HT-29 (cell line): ENCODE data around the gene TNNT2. TPM values are rescaled to one million over a fixed set of nuclear protein-coding genes. Genes with fewer than 3 reads are reported as not detected.

Experiments used
- DNase-seq: peaks from one replicate; pipeline ENCODE4 v3.0.0-alpha.2; 2015; ENCODE audit warnings: low spot score
- total RNA-seq: library from RNA; depleted of rRNA; stranded (reverse); fragments of >200 nt; shearing (Covaris generic); gene quantifications from 2 replicates; pipeline ENCODE4 v1.2.3, GENCODE V29; 2014

TNNT2 gene
- total RNA-seq, 1 experiment from 2014 or later = 0.46 TPM

DNA sequence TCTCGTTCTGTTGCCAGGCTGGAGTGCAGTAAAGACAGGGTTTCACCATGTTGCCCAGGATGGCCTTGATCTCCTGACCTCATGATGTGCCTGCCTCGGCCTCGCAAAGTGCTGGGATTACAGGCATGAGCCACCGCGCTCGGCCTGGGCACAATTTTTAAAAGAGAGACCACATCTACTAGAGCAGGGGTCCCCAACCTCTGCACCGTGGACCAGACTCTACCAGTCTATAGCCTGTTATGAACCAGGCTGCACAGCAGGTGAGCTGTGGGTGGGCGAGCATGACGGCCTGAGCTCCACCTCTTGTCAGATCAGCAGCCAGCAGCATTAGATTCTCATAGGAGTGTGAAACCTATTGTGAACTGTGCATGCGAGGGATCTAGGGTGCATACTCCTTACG lies 20.8 kb downstream of the TNNT2 start:
- no peak for DNase-seq

DNA sequence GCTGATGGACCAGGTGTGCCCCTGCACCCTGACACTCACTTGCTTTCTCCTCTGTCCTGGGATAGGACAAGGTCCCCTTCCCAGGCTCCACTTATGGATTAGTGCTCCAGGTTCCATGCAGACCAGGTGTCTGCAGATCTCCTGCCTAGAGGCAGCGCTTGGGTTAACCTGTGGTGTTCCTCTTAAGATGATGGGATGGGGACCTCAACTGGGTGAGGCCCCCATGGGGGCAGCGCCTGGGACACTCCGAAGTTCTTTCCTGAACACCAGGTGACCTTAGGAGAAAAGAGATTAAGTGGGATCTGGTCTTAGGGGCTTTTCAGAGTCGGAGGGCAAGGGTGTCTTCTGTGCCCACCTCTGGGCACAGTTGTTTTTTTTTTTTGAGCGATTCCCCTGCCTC lies 21.2 kb downstream of the TNNT2 start:
- DNase-seq = no peak

DNA sequence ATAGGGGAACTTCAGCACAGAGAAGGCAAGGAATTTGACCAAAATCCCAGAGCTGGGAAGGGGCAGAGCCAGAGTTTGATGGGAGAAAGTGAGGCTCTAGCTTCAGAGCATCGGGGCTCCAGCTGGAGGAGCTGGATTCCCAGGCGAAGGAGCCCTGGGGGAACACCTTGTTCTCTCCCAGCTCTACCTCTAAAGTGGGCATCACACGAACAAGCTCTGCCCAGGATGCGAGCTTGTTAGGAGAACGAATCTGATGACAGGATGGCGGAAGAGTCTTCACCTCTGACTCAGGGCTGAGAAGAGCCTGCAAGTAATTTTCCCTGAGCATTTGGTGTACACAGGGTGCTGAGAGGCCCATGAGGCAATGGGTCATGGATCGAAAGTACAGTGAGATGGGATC lies 22.0 kb downstream of the TNNT2 start:
- DNase-seq = no peak

DNA sequence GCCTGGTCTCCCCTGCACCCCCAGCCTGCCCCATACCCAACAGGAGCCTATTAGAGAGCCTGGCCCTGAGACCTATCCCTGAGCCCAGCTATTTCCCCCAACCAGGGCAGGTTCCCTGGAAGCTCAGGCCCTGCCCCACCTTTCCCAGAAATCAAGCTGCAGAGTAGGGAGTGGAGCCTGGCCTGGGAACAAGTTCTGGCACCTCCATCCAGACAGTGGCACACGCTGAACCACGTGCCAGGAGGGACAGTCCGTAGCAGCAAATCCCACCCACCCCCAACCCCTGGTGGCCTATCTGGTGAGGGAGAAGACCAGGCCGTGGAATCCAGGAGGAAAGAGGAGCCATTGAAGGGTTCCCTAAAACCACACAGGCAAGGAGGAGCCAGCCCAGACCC lies 22.6 kb downstream of the TNNT2 start:
- no peak for DNase-seq

DNA sequence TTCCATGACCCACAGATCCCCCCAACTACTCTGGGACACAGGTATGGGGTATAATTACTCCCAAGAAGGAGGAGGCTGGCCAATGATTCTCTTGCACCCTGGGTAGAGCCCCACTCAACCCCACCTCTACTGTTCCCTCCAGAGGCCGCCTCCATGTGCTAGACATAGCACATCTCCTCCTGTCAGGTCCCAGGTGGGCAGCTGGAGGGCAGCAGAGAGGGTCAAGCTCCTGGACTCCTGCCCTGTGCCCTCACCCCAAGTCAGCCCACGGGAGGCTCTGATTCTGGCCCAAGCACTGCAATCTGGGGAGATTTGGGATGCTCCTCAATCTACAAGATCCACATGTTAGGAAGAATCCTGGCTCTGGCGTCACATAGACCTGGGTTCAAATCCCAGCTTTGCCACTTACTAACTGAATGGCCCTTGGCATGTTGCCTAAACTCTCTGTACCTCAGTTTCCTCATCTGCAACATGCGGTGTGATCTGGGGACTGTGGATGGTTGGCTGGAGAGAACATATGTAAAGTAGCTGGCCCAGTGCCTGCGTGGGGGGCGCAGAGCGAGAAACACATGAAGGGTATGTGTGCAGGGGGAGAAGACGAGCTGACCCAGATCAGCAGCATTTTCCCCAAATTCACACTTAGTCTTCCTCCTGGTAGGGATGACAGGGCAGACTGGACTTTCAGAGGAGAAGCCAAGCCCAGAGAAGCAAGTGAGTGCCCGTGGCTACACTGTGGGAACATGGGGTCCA lies 23.2 kb downstream of the TNNT2 start:
- DNase-seq = no peak

DNA sequence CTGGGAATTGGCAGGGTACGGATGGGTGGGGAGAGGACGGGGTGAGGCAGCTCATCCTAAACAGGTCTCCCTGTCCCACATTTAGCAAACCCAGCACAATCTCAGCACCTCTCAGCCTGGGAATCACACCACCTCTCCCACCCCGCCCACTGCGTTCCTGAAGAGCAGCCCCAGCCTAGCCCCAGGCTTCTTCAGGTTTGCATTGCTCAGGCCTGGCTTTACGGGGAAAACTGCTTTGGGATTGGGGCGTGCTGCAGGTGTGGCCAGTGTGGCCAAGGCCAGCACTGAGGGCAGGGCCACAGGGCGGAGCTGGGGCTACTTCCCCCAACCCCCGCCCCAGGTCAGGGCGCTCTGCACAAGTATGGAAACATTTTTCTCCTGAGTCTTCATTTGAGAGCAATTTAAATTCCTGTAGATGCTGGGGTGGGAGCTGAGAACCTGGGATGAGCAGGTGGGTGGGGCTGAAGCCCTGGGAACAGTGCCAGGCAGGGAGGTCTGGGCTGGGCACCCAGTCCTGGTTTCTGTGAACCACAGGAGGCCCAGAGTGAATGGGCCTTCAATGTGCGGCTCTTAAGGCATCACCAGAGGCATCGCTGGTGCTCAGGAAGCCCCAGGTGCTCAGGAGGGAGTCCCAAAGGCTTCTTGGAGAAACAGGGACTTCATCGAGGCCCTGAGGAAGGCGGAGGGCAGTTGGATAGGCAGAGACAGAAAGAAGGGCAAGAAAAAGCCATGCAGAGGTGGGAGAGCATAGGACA lies 24.1 kb downstream of the TNNT2 start:
- DNase-seq = no peak

DNA sequence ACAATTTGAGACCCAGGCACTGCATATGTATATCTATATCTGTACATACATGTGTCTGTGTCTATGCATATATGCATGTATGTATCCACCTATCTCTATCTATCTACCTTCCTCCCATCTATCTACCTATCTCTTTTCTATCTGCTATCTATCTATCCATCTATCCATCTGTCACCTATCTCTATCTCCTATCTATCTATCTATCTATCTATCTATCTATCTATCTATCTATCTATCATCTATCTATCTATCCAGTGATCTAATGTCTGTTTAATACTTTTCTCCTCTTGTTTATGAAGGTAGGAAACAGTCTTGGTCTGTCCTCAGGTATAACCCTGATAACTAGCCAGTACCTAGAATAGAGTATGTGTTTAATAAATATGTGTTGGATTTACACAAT lies 25.9 kb downstream of the TNNT2 start:
- DNase-seq = no peak

DNA sequence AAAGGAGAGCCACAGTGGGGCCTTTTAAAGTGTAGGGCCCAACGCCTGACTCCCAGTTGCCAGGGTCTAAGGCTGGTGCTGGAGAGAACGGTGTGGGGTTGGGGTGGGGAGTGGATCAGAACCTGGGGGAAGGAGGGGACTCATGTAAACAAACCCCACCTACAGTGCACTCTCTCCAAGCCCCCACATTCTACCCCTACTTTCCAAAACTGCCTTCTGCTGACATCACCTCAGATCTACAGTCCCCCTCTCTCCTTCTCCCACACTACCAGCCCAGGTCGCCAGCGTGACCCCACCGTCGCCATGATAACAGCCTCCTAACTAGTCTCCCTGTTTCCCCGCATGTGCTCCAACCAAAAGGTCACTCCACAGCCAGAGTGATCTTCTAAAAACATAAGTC lies 26.6 kb downstream of the TNNT2 start:
- no peak for DNase-seq

DNA sequence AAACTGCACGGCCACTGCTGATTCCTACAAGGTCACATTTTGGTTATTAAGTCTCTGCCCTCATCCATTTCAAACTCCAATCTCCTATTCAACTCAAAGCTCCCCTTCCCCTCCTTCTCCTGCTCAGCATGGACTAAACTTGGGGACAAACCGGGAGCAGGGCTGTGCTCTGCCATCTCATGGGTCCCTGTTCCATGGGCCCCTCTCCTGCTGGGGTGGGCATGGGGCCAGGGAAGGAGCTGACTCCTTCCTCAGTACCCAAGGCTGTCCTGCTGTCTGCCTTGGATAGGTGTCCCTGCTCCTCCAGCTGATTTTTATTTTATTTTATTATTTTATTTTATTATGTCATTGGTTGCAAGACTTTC lies 27.1 kb downstream of the TNNT2 start:
- no peak for DNase-seq

DNA sequence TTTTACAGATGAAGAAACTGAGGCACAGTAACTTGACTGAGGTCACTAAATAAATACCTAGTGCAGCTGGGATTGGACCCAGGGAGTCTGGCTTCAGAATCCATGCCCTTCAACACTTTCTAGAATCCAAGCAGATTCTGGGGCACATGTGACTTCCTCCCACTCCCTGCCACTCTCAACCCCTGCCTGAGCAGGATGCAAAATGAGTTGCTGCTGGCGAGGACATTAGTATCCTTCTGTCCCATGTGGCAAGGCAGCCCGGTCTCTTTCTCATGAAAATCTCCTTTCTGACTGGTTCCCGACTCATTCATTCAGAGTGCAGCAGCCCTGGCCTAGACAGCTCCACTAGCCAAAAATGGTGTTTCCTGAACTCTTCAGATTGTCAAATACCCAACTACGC lies 28.4 kb downstream of the TNNT2 start:
- no peak for DNase-seq

DNA sequence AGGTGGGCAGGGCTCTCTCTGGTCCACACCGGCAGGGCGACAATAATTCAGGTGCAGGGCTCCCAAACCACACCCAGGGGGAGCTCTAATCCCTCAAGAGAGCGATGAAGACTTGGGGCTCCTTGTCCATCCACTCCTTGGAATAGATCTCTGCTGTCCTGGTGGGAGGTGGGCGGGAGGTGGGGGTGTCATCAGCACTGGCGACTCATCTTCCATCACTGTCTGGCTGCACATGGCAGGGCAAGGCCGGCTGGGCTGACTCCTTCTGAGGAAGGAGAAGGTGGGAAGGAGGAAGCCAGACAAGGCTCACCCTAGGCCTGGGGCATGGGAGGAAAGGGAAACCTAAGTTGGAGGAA lies 29.3 kb downstream of the TNNT2 start:
- peak; percentile 67 for DNase-seq

DNA sequence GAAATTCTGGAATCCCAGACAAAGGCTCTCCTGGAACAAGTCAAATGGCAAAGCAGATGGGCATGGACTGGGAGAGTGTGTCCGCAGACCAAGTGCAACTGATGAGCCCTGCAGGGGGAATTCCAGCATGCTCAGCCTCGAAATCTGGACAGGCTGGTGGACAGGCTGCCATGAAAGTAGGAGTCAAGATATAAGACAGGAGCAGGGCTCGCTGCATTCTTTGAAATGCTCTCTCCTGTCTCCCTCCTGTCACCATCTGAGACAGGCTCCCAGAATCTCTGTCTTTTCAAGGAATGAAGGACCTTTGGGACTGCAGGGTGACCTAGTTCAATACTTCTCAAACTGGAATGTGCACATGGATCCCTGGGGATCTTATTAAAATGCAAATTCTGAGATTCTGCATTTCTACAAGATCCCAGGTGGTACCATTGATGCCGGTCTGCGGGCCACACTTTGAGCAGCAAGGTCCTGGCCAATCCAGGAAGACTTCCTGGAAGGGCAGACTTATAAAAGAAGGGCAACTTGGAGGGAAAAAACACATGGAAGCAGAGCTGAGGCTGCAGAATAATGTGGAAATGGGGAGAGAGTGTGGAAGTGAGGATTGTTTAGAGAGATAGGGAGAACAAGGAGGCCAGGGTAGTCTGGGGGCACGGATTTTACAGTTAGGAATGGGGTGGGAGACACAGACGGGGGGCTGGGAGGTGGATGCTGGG lies 29.8 kb downstream of the TNNT2 start:
- DNase-seq = no peak

DNA sequence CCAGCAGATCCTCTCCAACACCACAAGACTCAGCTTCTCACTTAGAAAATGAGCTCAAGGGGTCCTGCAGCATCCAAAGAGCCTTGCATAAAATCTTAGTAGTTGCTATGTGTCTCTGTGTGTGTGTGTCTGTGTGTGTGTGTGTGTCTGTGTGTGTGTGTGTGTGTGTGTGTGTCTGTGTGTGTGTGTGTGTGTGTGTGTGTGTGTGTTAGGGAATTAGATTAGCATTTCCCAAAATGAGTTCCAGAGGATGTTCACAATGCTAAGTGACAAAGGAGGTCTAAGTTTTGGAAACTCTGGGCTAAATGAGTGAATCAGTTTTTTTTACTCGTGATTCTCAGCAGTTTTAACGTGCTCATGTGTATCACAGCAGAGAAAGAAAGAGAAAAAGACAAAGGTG lies 30.5 kb downstream of the TNNT2 start:
- no peak for DNase-seq

DNA sequence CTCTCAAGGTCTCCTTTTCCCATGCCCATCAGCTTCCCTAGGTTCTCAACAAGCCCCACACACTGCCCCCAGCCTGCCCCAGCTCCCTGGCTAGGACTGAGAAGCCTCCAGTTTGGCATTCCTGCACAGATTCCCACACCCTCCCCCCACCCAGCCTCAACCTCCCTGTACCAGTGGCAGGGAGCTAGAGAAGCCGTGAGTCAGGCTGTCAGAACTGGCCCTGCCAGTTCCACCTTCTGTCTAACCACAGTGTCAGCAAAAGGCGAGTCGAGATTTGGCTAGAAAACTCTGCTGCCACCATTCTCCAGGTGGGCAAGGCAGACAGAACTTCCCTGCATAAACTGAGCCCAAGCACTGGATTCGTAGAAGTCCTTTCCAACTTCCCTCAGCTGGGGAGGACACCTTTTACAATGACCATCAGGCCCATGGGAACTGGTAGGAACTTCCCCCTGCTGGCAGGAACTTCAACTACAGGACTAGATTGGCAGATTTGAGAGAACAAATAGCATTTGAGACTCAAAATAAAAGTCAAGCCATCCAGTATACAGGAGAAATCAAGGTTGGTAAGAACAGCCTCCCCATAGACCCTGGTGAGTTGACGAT lies 31.0 kb downstream of the TNNT2 start:
- DNase-seq = peak; percentile 82

DNA sequence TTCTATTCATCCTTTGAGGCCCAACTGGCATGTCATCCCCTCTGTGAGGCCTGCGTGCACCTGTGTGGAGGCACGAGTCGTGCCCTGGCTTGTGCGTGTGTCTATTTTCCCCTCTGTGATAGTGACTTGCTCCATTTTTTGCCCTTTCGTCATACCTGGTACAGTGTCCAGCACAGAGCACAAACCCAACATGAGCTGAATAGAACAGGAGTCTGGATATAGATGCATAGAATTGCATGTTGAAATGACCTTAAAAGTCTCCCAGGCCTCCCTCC lies 32.5 kb downstream of the TNNT2 start:
- DNase-seq = no peak

DNA sequence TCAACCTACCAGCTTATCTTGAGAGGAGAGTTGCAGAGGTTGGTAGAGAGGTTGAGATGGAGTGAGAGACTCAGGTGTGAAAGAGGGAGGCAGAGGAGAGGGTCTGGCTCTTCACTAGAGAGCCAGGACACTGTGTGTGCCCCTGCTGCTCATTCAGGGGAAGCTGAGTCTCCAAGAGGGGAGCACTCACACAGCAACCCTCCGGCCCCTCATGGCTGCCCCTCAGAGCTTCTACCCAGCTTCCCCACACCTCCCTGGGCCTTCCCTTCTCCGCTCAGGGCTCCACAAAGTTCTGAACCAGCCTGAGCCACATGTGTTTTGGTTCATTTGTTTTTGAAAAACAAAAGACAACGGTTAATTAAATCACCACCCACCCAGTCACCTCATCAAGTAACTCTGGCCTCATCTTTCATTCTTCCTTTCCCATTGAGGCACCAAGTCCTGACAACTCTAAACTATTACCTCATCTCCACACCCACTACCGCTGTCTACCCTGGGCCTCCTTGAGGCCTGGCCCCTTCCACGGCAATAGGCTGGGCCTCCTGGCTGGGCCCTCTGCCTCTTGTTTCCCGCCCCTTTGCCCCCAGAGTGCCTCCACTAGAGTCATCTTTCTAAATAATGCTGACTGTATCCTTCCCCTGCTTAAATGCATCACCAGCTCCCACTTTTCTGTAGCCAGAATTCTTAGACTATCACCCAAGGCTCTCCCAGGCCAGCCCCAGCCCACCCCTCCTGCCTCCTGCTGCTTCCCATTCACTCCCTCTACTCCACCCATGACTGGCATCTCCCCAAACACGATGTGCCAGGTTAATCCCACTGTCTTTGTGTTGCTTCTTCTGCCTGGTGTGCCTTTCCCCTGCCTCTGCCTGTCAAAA lies 33.0 kb downstream of the TNNT2 start:
- DNase-seq = no peak

DNA sequence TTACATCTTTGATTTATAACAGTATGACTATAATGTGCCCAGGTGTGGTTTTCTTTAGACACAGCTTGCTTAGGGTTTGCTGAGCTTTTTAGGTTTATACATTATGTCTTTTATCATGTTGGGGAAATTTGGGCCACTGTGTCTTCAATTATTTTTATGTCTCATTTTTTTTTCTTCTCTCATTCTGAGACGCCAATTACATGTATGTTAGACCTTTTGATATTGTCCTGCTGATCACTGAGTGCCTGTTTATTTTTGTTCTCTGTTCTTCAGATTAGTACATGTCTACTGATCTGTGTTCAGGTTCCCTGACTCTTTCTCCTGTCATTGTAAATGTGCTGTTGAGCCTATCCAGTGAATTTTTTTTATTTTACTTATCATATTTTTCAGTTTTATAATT lies 36.1 kb downstream of the TNNT2 start:
- DNase-seq = no peak

DNA sequence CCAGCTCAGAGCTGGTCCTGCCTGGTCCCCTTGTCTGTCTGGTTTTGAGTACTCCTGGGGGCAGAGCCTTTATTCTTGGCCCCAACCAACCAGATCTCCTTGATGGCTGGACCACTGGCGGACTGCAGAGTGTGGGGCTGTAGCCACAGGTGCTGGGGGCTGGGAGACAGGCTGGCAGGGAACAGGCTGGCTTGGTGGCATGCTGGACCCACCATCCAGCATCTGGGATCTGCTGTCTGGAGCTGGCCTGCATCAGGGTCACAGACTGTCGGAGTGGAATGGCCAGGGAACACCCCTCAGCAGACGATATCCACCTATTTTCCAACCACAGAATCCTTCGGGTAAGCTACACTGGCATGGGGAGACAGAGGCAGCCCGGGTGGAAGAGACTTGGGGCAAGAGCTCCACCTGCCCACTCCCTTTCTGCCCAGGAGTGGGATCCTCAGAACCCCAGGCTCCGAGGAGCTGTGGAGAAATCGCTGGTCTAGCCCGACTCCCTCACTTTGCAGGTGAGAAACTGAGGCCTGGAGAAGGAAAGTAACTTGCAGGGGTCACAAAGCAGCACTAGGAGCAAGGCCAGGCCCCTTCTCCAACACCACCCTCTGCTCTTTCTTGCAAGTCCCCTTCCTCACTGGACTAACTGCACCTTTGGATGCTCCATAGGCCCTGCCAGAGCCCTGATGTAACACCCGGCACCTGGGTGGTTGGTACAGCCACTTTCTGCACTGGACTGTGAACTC lies 40.6 kb downstream of the TNNT2 start:
- no peak for DNase-seq

DNA sequence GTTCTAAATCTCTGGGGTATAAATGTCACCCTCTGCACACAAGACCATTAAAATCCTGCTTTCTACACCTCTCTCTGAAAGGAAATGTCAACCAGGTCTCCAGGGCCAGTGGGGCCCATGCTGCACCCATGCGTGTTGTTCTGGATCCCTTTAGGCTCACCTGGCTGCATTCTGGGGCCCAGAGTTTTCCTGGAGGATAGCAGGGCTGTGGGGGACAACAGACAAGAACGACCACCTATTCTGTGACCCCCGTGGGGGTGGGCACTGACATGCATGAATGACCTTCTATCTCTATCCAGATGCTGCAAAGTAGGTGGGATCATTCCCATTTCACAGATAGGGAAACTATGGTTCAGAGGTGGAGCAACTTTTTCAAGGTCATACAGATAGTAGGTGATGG lies 41.6 kb downstream of the TNNT2 start:
- DNase-seq = no peak

DNA sequence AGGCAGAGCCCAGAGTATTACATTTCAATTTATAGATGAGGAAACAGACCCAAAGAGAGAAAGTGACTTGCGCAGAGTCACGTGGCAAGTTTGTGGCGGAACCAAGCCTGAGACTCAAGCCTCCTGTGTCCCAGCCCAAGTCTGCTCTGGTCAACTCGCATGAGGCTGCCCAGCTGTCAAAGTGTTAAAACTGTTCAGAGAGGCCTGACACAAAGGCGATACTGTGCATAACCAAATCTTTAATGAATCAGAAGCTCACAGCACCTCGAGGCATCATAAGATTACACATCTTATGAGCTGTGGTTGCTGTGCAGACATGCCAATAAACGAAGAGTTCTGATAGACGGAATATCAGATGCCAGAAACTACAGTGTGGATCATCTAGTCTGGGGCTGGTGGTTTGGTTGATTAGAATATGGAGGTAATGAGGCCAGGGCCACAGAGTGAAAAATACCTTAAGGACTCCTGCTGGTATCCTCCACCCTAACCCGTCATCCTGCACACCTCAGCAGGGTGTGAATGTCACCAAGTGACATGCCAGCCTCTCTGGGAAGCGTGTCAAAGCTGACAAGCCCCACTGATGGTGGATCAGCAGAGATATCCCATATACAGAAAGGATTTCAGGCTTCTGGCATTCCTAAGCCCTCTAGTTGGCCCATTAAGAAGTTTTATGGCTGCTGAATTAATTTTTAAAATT lies 42.2 kb downstream of the TNNT2 start:
- DNase-seq = no peak
